Loucy (cell line): Measurements from ENCODE around the gene CDH15.

Experiments
- H2AFZ ChIP-seq: fragments of 200-600 bp; sonication (generic); 2 replicates; pipeline ENCODE4 v1.6.0; 2016; ENCODE audit warnings: antibody characterized with exemption, mild to moderate bottlenecking, low read length, moderate library complexity
- H3F3A ChIP-seq: fragments of 200-600 bp; 2 replicates; pipeline ENCODE4 v1.6.0; 2016; ENCODE audit warnings: antibody characterized with exemption, low read depth, mild to moderate bottlenecking
- H3K27me3 ChIP-seq: fragments of 200-600 bp; sonication (generic); 2 replicates; pipeline ENCODE4 v1.6.1; 2014; ENCODE audit warnings: low read length, mild to moderate bottlenecking; ENCODE audit not compliant: insufficient read depth, poor library complexity, severe bottlenecking
- H3K36me3 ChIP-seq: fragments of 200-600 bp; sonication (generic); 2 replicates; pipeline ENCODE4 v1.6.1; 2016; ENCODE audit warnings: low read length; ENCODE audit not compliant: insufficient read depth
- H3K4me1 ChIP-seq: fragments of 200-600 bp; sonication (generic); 2 replicates; pipeline ENCODE4 v1.5.1; 2014; ENCODE audit warnings: low read length, mild to moderate bottlenecking; ENCODE audit not compliant: insufficient read depth, poor library complexity, severe bottlenecking
- H3K4me2 ChIP-seq: fragments of 200-600 bp; sonication (generic); 2 replicates; pipeline ENCODE4 v1.6.0; 2014; ENCODE audit warnings: antibody characterized with exemption, low read length, low read depth, mild to moderate bottlenecking; ENCODE audit not compliant: poor library complexity, severe bottlenecking
- H3K4me3 ChIP-seq: fragments of 200-600 bp; sonication (generic); 2 replicates; pipeline ENCODE4 v1.5.1; 2014; ENCODE audit warnings: low read length, mild to moderate bottlenecking, mixed read lengths; ENCODE audit not compliant: poor library complexity, severe bottlenecking
- H3K79me2 ChIP-seq: fragments of 200-600 bp; sonication (generic); 2 replicates; pipeline ENCODE4 v1.6.1; 2014; ENCODE audit warnings: low read length; ENCODE audit not compliant: insufficient read depth
- H3K9ac ChIP-seq: fragments of 200-600 bp; sonication (generic); 2 replicates; pipeline ENCODE4 v1.6.0; 2014; ENCODE audit warnings: mild to moderate bottlenecking, low read depth, low read length, moderate library complexity; ENCODE audit not compliant: poor library complexity, severe bottlenecking
- H3K9me2 ChIP-seq: fragments of 200-600 bp; sonication (generic); replicated peaks from 2 replicates; pipeline ENCODE4 v1.6.1; 2016; ENCODE audit warnings: low read depth, low read length, mixed read lengths
- H3K9me3 ChIP-seq: fragments of 200-600 bp; sonication (generic); 2 replicates; pipeline ENCODE4 v1.6.1; 2014; ENCODE audit warnings: mild to moderate bottlenecking, antibody characterized with exemption, low read length, low read depth; ENCODE audit not compliant: insufficient read depth
- H4K20me1 ChIP-seq: fragments of 200-600 bp; sonication (generic); 2 replicates; pipeline ENCODE4 v1.6.0; 2014; ENCODE audit warnings: antibody characterized with exemption, low read length, mild to moderate bottlenecking; ENCODE audit not compliant: insufficient read depth, poor library complexity, severe bottlenecking
- CTCF ChIP-seq: fragments of 200-600 bp; sonication (generic); conservative IDR thresholded peaks from 2 replicates; pipeline ENCODE4 v1.5.1; 2014; ENCODE audit warnings: mild to moderate bottlenecking, antibody characterized with exemption, low read length
- EZH2phosphoT487 ChIP-seq: fragments of 200-600 bp; IDR thresholded peaks from 2 replicates; pipeline ENCODE4 v1.6.1; 2018; ENCODE audit warnings: antibody characterized with exemption, mild to moderate bottlenecking, moderate library complexity, borderline replicate concordance

CDH15 gene

GRCh38 chr16:89149386-89149785 lies 22.2 kb upstream of the CDH15 start:
- Histone ChIP-seq H3K36me3 (no peaks in the 10 kb centered on the region), H3K79me2 (no peaks in the 10 kb centered on the region), H3K4me2 (no peak overlapping the region), H3K9me3 (no peaks in the 10 kb centered on the region), H3F3A (no peaks in the 10 kb centered on the region), H3K27me3 (no peaks in the 10 kb centered on the region), H3K4me3 (no peak overlapping the region), H3K9me2 (no peaks in the 10 kb centered on the region), H4K20me1 (no peaks in the 10 kb centered on the region), H3K4me1 (no peaks in the 10 kb centered on the region), H3K9ac (no peak overlapping the region), H2AFZ (no peak overlapping the region)
- TF ChIP-seq CTCF (no peak), EZH2phosphoT487 (no peak)

- Histone ChIP-seq H3K4me2 (no peak overlapping the region), H3K79me2 (no peaks in the 10 kb centered on the region), H3K4me1 (no peaks in the 10 kb centered on the region), H3K4me3 (no peak overlapping the region), H3K9me3 (no peaks in the 10 kb centered on the region), H3K27me3 (no peaks in the 10 kb centered on the region), H4K20me1 (no peaks in the 10 kb centered on the region), H3F3A (no peaks in the 10 kb centered on the region), H2AFZ (no peak overlapping the region), H3K9ac (no peak overlapping the region), H3K36me3 (no peaks in the 10 kb centered on the region), H3K9me2 (no peaks in the 10 kb centered on the region)
- TF ChIP-seq CTCF = no peak
- TF ChIP-seq EZH2phosphoT487 = no peak
Observed at GRCh38 chr16:89150090-89150835, 21.3 kb upstream of the CDH15 start.

GRCh38 chr16:89150981-89151380 lies 20.6 kb upstream of the CDH15 start:
- H3K4me1 ChIP-seq = no peaks in the 10 kb centered on the region
- TF ChIP-seq CTCF (no peak), EZH2phosphoT487 (no peak)
- H3K9ac ChIP-seq = no peak overlapping the region
- no peaks in the 10 kb centered on the region for H4K20me1 ChIP-seq
- no peaks in the 10 kb centered on the region for H3K36me3 ChIP-seq
- H3F3A ChIP-seq = no peaks in the 10 kb centered on the region
- H3K4me3 ChIP-seq = no peak overlapping the region
- no peaks in the 10 kb centered on the region for H3K9me3 ChIP-seq
- H3K4me2 ChIP-seq = no peak overlapping the region
- H3K9me2 ChIP-seq = no peaks in the 10 kb centered on the region
- H3K79me2 ChIP-seq = no peaks in the 10 kb centered on the region
- no peak overlapping the region for H2AFZ ChIP-seq
- H3K27me3 ChIP-seq = no peaks in the 10 kb centered on the region
